ENCODE data around the gene CDH12.

The CDH12 gene

DNA sequence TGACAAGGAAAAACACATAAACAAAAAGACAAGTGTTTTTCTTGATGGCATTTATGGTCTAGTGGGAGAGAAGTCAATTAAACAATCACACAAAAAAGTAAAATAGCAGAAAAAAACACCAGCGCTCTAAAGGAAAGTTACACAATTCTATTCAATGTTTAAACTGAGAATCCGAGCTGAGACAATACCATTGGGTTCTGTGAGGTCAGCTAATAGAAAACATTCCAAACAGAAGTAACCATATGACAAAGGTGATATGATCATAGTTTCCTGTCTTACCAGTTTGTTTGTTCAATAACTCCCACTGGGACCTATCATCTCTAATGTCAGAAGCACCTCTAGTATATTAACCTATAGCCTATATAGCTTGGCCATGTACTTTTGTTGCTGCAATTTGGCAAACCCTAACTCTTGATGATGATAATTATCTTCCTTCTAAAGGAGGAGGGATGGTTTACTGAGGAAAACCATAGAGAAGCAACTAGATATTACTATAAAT is 1030.0 kb downstream of the CDH12 start:
- DNase-seq (ENCODE audit: low read depth in 3 of 3), result no peak

DNA sequence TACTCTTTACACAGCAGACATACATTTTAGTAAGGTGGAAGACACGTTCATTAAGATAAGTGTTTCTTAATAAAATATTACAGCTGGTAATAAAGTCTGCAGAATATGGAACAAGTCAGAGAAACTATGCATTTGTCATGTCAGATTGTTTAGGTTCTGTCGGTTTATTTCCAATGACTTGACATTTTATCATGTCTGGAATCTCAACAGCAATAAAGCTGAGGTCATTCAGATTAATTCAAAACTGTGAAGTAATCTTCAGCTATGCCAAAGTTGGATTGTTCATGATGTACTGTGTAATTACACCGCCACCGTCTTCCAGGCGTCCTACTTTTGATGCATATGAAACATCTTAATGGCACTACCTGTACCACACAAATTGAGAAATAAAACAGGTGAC is 1032.6 kb downstream of the CDH12 start:
- no peak for DNase-seq (ENCODE audit: low read depth in 3 of 3)

DNA sequence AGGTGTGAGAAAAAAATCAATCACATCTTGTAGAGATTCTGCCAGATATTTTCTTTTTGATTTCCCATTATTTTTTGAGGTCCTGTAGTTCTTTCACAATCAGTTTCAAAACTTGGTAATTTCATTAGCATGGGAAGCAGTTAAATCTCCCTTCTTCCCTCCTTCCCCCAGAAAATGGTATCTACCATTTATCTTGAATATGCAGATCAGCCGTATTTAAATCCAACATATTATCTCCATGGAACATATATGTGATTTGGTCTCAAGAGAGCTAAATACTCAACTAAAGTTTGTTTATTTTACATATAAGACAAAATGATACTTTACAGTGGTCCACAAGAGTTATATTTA is 1034.8 kb downstream of the CDH12 start:
- DNase-seq (ENCODE audit: low read depth in 3 of 3), result no peak

DNA sequence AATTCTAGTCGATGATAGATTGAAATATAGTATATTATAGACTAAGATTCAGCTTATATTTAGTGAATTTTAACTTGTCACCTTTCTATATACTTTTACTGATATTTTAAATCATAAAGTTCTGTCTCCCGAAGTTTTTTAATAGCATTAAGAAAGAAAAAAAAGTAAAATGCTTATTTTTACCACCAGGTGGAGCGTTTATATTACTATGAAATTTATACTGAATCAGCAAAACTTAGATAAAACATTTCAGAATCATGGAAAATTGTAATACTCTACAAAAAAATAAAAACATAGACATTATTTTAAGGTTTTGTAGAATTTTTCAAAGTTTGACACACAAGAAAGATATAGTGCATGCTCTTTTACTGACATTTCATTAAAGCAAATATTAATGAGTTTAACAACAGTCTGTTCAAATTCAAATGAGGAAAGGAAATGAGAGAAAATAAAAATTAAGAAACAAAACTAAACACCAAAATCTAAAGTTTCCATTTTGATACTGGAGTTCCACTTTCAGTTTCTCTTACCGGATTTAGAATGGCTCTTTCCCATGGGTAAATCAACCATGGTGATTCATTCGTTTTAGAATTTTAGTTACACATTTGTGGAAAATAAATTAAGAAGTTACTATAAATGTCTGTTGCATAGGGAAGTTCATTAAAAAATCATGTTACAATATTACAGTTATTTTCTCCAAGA is 1035.3 kb downstream of the CDH12 start:
- DNase-seq (ENCODE audit: low read depth in 3 of 3), result no peak

DNA sequence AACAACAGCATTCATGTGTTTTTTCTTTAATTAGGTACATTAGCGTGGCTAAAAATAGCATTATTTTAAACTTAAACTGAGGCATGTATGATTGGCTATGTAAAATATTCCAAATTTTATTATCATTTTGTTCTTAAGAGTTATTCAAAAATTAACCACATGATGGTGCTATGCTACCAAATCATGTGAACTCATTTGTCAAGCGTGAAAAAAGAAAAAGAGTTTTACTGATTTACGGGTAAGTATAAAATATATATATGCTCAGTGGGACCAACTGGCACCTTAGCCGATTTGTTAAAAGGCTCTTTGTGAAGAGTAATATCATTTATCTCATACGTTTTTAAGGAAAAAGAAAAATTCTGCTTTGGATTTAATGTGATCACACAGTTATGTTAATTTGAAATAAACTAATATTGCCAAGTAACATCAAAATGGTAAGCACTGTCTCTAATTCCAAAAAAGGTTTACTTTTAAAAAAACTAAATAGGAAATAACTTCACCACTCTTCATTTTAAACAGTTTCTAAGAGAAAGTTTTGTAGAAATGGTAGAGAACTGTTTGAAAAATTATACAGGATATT is 1042.3 kb downstream of the CDH12 start:
- no peak for DNase-seq (ENCODE audit: low read depth in 3 of 3)

DNA sequence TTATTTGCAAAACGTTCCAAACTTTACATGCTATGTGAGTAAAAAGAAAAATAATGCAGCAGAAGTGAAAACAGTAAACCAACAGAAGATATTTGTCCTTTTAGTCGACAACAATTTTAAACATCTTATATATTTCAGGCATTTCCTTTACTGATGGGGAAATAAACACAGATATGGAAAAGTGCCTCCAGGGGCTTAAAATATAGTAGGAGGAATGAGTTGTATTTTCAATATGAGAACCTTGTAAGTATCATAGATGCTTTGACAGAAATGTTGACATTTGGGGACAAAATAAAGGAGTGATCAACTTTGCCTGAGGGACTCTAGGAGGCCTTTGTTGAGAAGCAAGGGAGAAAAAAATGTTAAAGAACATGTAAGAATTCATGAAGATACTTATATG is 1043.5 kb downstream of the CDH12 start:
- DNase-seq (ENCODE audit: low read depth in 3 of 3), result no peak

DNA sequence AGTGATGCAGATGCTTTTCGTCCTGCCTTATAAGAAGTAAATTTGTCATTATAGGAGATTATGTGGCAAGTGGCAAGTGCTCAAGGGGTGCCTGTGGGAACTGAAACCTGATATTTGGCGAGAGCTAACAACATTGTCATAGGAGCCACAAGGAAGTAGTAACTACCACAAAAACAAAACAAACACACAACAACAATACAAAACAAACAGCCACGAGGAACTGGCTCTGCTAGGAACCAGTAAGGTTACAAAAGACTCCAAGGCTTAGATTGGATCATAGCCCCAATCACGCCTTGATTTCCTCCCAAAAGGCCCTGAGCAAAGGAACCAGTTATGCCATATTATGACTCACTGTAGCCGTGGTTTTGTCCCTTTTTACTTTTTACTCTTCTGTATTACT is 1045.2 kb downstream of the CDH12 start:
- DNase-seq (ENCODE audit: low read depth in 3 of 3), result no peak

DNA sequence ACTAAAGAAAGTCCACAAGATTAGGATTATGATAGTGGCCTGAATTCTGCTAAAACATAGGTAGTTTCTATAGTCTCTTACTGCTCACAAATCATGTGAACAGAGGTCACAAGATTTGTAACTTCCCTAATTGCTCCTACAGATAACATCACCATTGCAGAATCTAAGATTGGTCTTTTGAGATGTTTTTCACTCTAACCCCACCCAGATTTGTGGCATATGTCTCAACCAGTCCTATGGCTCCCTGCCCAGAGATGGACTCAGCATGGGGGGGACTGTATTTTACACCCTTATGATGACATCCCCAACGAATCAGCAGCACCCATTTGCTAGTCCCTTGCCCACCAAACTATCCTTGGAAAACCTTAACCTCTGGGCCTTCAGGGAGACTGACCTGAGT is 1046.2 kb downstream of the CDH12 start:
- DNase-seq (ENCODE audit: low read depth in 3 of 3), result no peak

DNA sequence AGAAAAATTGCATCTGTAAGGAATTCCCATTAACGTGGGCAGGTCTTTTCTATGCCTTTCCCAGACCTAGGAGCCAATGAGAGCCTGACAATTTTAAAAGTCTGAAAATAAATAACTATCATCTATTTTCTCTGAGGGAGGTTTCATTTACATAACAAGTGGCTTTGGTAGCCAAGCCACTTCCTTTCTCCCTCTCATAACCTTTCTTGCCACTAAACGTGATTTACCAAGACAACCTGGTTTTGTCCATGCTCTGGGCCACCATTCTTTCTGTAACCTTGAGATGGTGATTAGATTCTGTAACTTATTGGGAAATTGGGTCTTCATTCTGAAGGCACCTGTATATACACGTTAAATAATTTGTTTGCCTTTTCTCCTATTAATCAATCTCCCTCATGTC is 1046.9 kb downstream of the CDH12 start:
- no peak for DNase-seq (ENCODE audit: low read depth in 3 of 3)

DNA sequence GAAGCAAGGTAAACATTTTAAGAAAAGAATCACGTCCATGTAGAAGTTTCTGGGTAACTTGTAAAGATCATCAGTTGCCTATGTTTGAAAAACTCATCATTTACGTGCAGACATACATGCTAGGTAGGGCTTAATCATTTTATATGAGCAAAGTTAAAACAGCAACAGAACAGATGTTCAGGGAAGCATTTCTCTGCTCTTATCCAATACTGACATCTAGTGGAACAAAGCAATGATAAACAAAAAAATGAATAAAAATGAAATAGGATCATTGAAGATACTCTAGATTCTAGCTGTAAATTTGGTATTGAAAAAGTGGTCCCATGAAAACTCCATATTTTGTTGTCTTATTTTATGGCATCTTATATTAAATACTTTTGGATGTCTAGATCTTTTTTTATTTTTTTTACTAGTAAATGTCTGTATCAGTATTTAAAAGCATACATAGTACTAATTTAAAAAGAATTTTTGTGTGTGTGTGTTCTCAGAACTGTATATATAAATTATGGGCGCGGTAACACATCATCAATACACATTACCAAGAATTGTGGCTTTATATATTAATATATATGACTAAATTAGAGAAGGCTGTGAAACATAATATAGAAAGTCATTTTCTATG is 1050.2 kb downstream of the CDH12 start:
- no peak for DNase-seq (ENCODE audit: low read depth in 3 of 3)

DNA sequence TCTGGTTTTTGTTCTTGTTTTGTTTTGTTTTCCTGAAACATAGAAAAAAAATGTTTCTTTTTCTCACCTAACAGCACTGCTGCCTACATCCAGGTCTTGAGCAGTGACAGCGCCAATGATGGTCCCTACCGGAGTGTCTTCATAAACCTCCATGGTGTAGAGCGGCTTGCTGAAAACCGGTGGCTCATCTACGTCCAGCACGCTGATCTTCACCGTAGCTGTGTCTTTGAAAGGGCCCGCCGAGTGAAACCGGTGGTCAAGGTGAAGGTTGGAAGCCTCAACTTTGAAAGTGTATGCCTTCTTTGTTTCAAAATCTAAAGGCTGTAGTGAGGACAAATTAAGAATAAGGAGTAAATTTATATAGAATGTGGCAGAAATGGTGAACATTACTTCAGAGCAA is 1051.0 kb downstream of the CDH12 start:
- no peak for DNase-seq (ENCODE audit: low read depth in 3 of 3)

DNA sequence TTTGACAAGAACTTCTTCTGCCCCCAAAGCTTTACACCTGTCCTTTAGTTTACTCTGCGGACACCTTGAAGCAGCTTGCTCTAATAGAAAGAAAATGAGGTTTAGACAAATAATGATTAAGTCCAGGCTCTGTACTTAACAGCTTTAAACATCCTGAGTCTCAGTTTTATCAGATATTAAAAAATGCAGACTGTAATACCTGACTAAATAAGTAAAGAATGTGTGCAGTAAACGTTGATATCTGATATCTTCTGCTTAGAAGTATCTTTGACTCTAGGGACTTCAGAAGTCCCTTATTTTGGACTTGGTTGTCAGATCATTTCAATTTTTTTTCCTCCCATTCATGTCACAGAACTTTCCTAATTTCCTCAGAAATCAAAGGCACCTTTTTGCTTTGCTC is 1060.4 kb downstream of the CDH12 start:
- DNase-seq (ENCODE audit: low read depth in 3 of 3), result no peak

DNA sequence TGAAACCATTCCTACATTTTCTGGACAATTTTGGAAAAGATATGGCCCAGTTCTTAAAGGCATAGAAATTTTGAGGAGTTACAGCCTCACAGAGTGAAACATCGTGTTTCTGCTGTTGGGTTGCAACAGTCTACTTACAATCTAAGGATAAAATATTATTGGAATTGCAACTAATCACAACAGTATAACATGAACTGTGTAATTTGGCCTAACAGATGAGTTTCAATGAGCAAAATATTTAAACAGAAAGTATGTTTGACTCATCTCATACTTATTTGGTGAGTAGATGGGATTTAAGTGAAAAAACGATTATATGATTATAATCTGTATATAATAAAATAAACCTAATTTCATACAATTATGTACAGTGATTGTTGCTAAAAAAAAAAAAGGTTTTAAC is 1061.8 kb downstream of the CDH12 start:
- no peak for DNase-seq (ENCODE audit: low read depth in 3 of 3)

DNA sequence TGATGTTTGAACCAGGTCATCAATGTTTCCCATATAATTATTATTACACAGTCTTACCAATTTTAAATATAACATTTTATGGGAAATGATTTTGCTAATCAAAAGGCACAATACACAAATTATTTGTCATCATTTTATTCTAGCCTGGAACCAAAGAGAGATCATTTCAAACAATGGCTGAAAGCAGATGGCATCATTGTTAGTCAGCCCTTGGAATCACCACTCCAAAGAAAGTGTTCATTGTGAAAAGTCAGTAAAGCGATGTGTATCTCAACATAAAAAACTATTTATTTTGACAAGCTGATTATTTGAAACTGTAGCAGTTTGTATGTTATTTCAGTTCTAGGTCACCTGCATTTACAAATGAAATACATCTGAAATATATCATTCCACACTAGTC is 1068.7 kb downstream of the CDH12 start:
- no peak for DNase-seq (ENCODE audit: low read depth in 3 of 3)

DNA sequence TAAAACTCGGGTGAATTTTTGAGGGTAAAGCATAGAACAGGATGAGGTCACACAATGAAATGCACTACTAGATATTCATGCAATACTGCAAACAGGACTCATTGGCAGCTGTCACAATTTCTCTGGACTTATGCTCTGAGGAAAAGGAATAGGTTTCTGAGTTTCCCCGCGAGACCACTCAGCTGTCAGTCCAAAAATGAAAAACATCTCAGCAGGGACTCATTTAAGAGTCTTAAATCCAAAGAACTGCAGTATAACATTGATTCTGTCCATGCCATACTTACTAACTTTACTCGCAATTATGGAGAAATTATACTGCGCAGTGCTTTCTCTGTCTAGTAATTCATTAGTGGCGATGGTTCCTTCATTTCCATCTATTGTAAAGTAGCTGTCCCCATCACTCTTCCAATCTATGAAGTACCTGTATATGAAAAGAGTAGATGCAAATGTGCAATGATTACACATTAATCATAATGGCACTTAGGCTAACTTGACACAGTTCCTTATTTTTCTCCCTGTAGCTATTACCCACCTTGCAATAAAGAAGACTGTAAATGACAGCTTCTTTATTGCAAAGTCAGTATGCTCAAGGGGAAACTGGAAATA is 1070.0 kb downstream of the CDH12 start:
- no peak for DNase-seq (ENCODE audit: low read depth in 3 of 3)

DNA sequence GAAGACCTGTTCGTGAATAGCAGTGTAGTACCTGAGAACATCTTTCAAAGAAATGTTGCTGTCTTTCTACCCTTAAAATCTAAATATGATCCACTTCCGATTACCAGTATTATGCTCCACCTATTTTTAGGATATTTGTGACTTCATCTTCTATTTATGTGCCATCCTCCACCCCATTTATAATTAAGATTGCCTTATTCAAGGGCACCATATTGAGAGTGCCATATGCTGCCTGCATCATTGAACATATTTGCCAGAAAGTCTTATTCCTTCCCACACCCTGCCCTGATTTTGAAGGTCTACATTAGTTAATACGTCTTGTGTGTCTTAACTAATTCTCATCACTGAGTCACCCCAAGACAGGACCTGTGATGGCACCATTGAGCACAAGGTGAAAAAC is 1076.7 kb downstream of the CDH12 start:
- DNase-seq (ENCODE audit: low read depth in 3 of 3), result no peak

DNA sequence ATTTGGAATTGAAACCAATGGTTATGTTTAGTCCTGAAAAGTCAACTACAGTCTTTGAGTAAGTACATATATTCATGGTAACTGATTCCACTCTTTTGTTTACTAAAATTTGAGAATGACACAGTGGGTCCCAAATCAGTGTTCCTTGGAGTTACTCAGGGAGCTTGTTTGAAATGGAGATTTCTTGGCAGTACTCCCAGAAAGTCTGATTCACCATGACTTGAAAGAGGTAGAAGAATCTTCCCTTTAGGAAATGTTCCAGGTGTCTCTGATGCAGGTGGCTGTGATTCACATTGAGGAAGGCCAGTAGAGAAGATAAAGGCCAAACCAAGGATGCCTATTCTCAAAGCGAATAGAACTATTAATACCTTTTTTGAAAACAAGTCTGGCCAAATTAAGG is 1078.3 kb downstream of the CDH12 start:
- DNase-seq (ENCODE audit: low read depth in 3 of 3), result no peak

DNA sequence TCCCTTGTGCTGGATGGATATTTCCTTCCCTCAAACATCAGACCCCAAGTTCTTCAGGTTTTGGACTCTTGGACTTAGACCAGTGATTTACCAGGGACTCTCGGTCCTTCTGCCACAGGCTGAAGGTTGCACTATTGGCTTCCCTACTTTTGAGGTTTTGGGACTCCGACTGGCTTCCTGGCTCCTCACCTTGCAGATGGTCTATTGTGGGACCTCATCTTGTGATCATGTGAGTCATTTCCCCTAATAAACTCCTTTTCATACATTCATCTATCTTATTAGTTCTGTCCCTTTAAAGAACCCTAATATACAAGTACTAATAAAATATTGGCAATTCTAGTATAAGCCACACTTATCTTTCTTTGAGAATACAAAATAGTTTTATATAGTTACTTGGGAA is 1078.9 kb downstream of the CDH12 start:
- DNase-seq (ENCODE audit: low read depth in 3 of 3), result no peak

DNA sequence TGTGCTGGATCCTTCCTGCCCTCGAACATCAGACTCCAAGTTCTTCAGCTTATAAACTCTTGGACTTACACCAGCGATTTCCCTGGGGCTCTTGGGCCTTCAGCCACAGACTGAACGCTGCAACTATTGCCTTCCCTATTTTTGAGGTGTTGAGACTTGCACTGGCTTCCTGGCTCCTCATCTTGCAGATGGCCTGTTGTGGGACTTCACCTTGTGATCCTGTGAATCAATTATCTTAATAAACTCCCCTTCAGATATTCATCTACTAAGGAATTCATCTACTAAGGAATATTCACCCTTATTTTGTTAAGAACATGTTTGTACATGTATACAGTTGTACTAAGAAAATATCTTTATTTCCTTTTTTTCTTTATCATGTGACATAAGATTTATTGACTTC is 1079.7 kb downstream of the CDH12 start:
- no peak for DNase-seq (ENCODE audit: low read depth in 3 of 3)

DNA sequence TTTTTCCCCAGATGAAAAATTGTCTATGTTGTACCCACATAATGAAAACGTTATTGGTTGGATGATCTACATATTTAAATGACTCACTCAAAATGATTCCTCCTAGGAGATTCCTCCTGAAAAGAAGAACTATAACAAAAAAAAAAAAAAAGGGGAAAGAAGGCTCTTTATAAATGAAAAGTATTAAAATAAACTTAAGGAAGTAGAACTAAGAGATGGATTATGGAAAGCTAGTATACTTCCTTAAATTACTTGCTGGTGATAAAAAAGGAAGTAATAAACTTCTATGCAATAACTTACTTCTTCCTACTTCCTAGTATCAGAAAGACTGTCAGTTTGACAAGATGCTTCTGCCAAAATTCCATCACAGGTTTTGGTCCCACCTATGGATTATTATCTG is 1087.7 kb downstream of the CDH12 start:
- no peak for DNase-seq (ENCODE audit: low read depth in 3 of 3)

DNA sequence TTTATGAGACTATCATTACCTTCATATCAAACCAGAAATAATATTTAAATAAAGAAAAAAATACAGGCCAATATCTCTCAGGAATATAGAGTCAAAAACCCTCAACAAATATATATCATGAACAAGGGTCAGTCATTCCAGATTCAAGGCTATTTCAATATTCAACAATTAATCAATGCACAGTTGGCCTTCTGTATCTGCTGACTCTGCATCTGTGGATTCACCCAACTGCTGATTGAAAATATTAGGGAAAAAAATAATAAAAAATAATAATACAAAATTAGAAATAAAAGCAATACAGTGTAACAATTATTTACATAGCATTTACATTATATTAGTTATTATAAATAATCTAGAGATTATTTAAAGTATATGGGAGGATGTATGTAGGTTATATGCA is 1114.0 kb downstream of the CDH12 start:
- no peak for DNase-seq (ENCODE audit: low read depth in 3 of 3)

DNA sequence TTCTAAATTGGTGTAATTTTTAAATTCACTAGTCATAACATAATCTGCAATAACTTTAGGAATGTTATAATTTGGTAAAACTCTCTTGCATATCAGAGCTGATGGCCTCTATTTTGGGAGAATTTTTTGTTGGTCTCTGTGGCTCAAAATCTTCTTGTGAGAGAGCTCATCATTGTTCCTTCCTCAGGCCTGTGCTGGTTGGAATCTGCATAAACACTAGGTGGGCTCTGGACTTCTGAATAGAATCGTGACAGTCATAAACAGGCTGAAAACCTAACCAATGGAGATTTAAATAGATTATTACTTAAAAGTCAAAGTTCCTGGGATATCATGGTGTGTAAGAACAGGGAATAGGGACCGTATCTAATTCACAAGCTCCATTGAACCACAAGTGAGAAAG is 1129.6 kb downstream of the CDH12 start:
- DNase-seq (ENCODE audit: low read depth in 3 of 3), result no peak
